Astrocyte of the hippocampus (primary cell): ENCODE measurements around the gene OR5AP2.
A peak's percentile ranks its signal among the peaks of the same experiment; 100 is the strongest.
"Not testable (repeated sequence)": the region's sequence is repeated elsewhere in the genome, so short reads cannot be mapped to it uniquely, and the experiment has no call there.

Experiments
- DNase-seq: peaks from one replicate; pipeline ENCODE4 v3.0.0; 2011; ENCODE audit warnings: low read depth, low spot score

Gene OR5AP2

DNA sequence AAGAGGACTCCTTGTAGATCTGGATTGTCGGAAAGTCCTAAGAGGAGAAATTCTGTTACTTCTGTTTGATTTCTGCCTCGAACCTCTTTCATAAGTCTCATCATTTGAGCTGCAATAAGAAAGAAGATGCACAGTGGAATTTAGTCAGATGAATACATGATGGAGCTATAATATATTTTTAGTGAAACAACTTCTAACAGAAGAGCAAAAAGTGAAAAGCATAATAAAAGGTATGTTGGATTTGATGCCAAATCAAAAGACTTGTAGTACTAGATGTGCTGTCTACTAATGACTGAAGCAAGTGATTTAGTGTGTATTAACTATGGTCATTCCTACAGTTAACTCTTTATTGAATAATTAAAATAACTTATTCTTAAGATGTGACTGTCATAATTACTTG, at the start of gene OR5AP2:
TSS of gene OR5AP2 (minus strand) at position 101 of the 400 bp plus-strand sequence. CDS start at position 101, 0 bp downstream.
- DNase-seq: no peak

DNA sequence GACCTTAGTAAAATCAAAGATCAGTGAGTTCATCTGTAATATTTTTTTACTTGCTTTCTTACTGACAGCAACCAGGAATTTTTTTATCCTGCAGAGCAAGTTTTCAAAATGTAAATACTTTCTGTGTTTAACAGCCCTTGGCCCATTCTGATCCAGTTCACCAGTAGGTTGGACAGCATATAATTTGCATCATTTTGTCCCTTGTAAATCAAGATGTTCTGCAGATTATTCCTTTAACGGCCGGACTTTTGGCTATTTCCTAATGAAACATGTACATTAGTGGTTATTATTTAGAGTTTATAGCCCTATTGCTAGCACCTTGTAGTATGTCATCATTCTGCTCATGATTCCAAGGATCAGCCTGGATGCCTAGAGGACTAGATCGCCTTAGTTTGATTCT, 48.9 kb upstream of the OR5AP2 start:
- DNase-seq: not testable (repeated sequence)

DNA sequence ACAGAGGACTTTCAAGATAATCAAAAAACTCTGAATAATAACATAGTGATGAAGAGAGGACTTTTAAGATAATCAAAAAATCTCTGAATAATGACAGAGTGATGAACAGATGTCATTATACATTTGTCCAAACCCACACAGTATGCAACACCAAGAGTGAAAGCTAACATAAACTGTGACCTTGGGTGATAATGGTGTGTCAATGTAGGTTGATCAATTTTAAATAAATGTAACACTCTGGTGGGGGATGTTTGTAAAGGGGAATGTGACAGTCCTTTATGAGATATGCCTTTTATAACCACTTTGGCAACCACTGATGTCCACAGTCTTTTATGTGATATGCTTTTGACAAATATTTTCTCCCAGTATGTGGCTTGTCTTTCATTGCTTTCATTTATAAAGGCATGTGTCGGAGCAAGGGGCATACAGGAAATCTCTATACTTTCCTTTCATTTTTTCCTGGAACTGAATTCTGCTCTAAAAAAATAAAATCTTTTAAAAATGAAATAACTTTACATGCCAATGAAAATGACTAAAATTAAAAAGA, 46.4 kb upstream of the OR5AP2 start:
- DNase-seq: no peak

DNA sequence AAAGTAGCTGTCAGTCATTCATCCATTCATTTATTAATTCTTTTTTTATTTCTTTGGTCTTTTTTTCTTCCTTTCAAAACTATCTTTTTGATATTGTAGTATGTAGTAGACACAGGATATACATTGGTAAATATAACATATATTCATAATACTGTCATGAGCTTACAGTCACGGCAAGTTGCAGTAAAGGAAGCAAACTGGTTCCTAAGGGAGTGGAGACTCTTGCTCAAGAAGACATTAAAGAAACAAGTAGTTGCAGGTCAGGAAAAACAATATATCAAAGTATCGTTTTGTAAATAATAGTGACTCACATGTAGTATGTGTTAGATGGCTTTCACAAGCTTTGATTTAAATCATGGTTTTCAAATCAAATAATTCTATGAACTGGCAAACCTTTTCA, 28.7 kb upstream of the OR5AP2 start:
- no peak for DNase-seq

DNA sequence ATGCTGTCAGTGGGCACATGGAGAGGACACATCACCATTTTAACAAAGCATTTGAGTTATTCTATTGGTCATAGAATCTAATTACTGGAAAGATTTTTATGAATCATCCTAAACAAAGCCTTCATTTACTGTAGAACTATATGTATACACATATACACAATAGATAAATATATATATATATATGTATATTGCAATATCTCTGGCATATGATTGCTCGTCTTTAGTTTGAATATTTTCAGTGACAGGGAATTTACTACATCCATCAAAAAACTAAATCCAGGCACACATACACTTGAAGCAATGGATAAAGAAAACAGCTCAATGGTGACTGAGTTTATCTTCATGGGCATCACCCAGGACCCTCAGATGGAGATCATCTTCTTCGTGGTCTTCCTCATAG, 21.1 kb upstream of the OR5AP2 start, which contains the start of gene OR5AR1:
TSS of gene OR5AR1 (plus strand) at position 301 of the 400 bp plus-strand sequence. CDS start at position 301, 0 bp downstream.
- no peak for DNase-seq

DNA sequence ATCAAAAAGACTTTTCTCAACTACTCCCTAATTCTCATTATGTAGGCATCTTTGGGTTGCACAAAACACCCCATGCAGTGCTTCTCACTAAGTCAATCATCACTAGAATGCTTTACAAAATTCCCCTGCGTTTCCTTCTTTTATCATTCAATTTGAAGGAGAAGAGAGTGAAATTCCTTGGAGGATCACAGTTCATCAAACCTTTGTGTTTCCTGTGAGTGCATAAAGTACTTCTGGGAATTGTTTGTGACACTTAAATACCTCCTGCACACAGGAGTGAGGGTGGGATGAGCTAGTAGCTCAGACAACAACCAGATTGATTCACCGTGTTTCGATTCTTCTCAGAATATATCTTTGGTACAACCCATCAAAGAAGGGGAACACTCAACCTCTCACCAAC, 17.5 kb upstream of the OR5AP2 start:
- DNase-seq: no peak

DNA sequence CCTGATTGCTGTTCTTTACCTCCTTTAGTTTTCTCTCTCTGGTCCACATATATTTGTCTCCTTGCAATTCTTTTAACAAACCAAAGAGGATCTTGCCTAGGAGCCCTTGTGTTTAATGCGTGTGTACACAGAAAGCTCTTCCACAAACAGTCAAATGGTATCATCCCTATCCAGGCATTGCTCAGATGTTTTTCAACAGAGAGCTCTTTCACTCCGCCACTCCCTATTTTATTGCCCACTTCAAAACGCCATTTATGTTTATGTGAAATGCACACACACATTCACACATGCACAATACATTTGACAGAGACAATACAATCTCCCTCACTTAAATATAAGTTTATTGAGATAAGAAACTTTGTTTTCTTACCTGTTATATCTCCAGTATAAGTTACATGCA, 4.7 kb downstream of the OR5AP2 start:
- DNase-seq: no peak

DNA sequence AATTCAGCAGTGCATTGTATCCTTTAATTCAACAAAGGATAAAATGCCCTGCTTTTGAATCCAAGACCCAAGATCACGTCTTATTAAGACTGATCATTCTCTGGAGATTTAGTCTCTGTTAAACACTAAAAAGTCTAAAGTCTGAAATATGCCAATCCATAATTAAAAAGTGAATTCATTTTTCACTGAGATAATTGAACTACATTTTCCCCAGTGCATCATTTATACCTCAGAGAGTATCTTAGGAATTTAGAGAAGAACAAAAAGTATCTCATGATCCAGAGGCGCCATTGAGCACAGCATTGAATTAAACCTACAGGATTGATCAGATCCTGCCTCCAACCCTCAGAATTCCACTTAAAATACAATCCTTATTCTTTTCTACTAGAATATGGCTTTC, 5.4 kb downstream of the OR5AP2 start:
- no peak for DNase-seq

DNA sequence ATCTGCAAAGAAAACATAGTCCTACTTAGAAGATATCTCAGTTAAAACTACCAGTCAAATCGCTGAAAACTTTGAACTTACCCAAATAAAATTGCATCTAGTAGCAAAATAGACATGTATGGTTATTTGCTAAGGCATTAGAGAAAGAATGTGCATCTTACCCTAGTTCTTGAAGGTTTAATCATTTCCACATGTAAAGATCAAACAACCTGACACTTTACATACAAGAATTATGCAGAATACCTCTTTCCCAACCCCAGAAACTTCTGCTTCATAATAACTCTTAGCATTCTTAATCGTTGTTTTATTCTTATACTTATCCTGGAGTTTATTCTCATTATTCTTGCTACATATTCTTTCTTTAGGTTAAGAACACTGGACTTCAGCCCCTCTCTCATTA, 9.9 kb downstream of the OR5AP2 start:
- DNase-seq: no peak

DNA sequence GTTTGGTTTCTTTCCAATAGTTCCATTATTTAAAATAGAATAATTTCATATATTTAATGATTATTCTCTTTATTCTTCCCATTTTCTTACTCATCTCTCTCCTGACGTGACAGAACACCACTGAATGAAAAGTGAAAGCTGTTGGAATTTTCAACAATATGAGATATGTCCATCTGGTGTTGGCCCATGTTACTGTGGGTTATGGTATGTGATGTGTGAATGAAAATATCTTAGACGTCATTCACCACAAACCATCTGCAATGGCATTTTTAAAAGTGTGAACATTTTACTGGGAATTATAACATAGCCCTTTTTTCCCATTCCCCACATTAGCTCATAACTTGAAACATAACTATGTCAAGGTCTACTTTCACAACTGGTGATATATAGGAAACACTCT, 16.3 kb downstream of the OR5AP2 start:
- DNase-seq: no peak

DNA sequence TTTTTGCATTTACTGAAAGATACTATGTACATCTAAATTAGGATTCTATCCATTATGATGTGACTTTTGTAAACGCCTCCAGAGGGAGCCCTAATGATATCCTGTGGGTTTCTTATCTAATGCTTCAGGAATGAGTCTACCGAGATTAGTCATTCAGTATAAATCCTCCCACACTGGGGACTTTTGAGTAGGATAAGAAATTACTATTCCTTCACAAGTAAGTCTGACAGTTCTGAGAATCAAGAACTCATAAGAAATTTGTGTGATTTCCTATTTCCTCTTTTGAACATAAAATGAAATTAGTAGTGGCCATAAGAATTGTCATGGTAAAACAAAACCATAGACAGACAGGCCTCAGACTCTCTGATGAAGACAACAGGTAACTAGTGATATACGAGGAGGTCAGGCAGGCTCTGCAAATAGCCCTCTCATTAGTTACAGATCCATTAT, 17.6 kb downstream of the OR5AP2 start:
- peak; percentile 36 for DNase-seq

DNA sequence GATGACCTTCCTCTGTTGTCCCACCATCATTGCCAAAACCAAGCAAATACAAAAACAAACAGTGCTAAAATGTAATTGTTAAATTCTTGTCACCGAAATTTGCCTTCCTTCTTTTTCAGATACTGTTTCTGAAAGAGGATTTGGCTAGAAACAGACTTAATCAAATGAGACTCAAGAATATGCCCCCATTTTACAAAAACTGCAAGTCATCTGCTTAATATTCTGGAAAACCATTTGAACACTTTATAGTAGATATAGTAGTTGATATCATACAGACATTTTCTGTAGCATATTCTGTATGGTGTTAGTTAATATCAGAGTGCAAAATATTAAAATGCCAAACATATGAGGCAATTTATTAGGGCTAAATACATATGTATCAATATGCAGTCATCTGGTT, 31.1 kb downstream of the OR5AP2 start:
- no peak for DNase-seq

DNA sequence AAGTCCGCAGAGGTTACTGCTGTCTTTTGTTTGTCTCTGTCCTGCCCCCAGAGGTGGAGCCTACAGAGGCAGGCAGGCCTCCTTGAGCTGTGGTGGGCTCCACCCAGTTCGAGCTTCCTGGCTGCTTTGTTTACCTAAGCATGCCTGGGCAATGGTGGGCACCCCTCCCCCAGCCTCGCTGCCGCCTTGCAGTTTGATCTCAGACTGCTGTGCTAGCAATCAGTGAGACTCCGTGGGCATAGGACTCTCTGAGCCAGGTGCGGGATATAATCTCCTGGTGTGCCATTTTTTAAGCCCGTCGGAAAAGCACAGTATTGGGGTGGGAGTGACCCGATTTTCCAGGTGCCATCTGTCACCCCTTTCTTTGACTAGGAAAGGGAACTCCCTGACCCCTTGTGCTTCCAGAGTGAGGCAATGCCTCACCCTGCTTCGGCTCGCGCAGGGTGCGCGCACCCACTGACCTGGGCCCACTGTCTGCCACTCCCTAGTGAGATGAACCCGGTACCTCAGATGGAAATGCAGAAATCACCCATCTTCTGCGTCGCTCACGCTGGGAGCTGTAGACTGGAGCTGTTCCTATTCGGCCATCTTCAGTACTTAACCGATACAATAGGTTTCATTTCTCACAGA, 50.0 kb downstream of the OR5AP2 start:
- DNase-seq: not testable (repeated sequence)
